Nephron progenitor cell (in vitro differentiated cells): ENCODE data around the gene HPSE2.

Experiments used
- DNase-seq: peaks from one replicate; pipeline ENCODE4 v3.0.0; 2021
- H3K27ac Mint-ChIP-seq: 2 replicates; pipeline ENCODE4 v1.8.0; 2021; ENCODE audit warnings: mild to moderate bottlenecking, moderate library complexity, mixed read lengths
- H3K27me3 Mint-ChIP-seq: 2 replicates; pipeline ENCODE4 v1.8.0; 2021; ENCODE audit warnings: mild to moderate bottlenecking, low read depth, mixed read lengths; ENCODE audit not compliant: poor library complexity
- H3K36me3 Mint-ChIP-seq: 2 replicates; pipeline ENCODE4 v1.8.0; 2021; ENCODE audit warnings: low read depth, mixed read lengths
- H3K4me1 Mint-ChIP-seq: 2 replicates; pipeline ENCODE4 v1.8.0; 2021; ENCODE audit warnings: mixed read lengths
- H3K4me3 Mint-ChIP-seq: 2 replicates; pipeline ENCODE4 v1.8.0; 2021; ENCODE audit warnings: mild to moderate bottlenecking, moderate library complexity, mixed read lengths
- H3K9me3 Mint-ChIP-seq: 2 replicates; pipeline ENCODE4 v1.8.0; 2021; ENCODE audit warnings: mild to moderate bottlenecking, moderate library complexity, mixed read lengths
- CTCF ChIP-seq: fragments of 200-600 bp; sonication (generic); IDR thresholded peaks from 2 replicates; pipeline ENCODE4 v1.5.0; 2021; ENCODE audit warnings: antibody characterized with exemption

HPSE2 gene

GRCh38 chr10:98485959-98486358 lies 749.7 kb downstream of the HPSE2 start:
- no peak for DNase-seq
- TF ChIP-seq CTCF, result no peak
- Mint-ChIP-seq H3K4me1 (peaks cover 24% of the 10 kb centered on the region), H3K4me3 (no peak overlapping the region), H3K27me3 (no peaks in the 10 kb centered on the region), H3K27ac (no peak overlapping the region), H3K36me3 (peaks cover 5% of the 10 kb centered on the region), H3K9me3 (peaks cover 15% of the 10 kb centered on the region)

- no peak for DNase-seq
- H3K36me3 Mint-ChIP-seq, result peaks cover 5% of the 10 kb centered on the region
- peaks cover under 1% of the 10 kb centered on the region for H3K27me3 Mint-ChIP-seq
- no peak for TF ChIP-seq CTCF
- H3K4me1 Mint-ChIP-seq, result peaks cover 20% of the 10 kb centered on the region
- H3K27ac Mint-ChIP-seq, result no peak overlapping the region
- H3K4me3 Mint-ChIP-seq, result no peak overlapping the region
- peaks cover 15% of the 10 kb centered on the region for H3K9me3 Mint-ChIP-seq
These were observed 752.0 kb downstream of the HPSE2 start for GRCh38 chr10:98483658-98484057.

- peaks cover 21% of the 10 kb centered on the region for H3K4me1 Mint-ChIP-seq
- DNase-seq, result no peak
- TF ChIP-seq CTCF, result no peak
- H3K27me3 Mint-ChIP-seq, result peaks cover 2% of the 10 kb centered on the region
- H3K4me3 Mint-ChIP-seq, result no peak overlapping the region
- H3K36me3 Mint-ChIP-seq, result peaks cover 5% of the 10 kb centered on the region
- peaks cover 21% of the 10 kb centered on the region for H3K9me3 Mint-ChIP-seq
- no peak overlapping the region for H3K27ac Mint-ChIP-seq
These were observed 753.6 kb downstream of the HPSE2 start for GRCh38 chr10:98482096-98482495.

- Mint-ChIP-seq H3K36me3 (peaks cover 5% of the 10 kb centered on the region), H3K4me3 (no peak overlapping the region), H3K27ac (no peak overlapping the region), H3K27me3 (peaks cover 2% of the 10 kb centered on the region), H3K9me3 (peaks cover 24% of the 10 kb centered on the region), H3K4me1 (peaks cover 21% of the 10 kb centered on the region)
- no peak for DNase-seq
- TF ChIP-seq CTCF, result no peak
These were observed 754.2 kb downstream of the HPSE2 start for GRCh38 chr10:98481404-98481945.

- no peaks in the 10 kb centered on the region for H3K36me3 Mint-ChIP-seq
- peaks cover 2% of the 10 kb centered on the region for H3K27me3 Mint-ChIP-seq
- H3K4me1 Mint-ChIP-seq, result peaks cover 9% of the 10 kb centered on the region
- no peak overlapping the region for H3K27ac Mint-ChIP-seq
- no peak for DNase-seq
- H3K9me3 Mint-ChIP-seq, result peaks cover 14% of the 10 kb centered on the region
- no peak for TF ChIP-seq CTCF
- H3K4me3 Mint-ChIP-seq, result no peak overlapping the region
These were observed 757.0 kb downstream of the HPSE2 start for GRCh38 chr10:98478430-98479222.

GRCh38 chr10:98477861-98478260 lies 757.8 kb downstream of the HPSE2 start:
- Mint-ChIP-seq H3K36me3 (no peaks in the 10 kb centered on the region), H3K4me3 (no peak overlapping the region), H3K27ac (no peak overlapping the region), H3K4me1 (peaks cover 9% of the 10 kb centered on the region), H3K27me3 (peaks cover 2% of the 10 kb centered on the region), H3K9me3 (peaks cover 9% of the 10 kb centered on the region)
- no peak for TF ChIP-seq CTCF
- DNase-seq, result no peak
